K562 (cell line): ENCODE results near the gene CNKSR1. TPM values are rescaled to one million over a fixed set of nuclear protein-coding genes. Genes with fewer than 3 reads are reported as not detected.

ENCODE experiments used
- COPS2 ChIP-seq: fragments of 450-650 bp; conservative IDR thresholded peaks from 2 replicates; pipeline ENCODE4 v1.6.1; 2016; ENCODE audit warnings: mild to moderate bottlenecking, moderate library complexity
- CREB5 ChIP-seq: fragments of 250-450 bp; sonication (Bioruptor Pico); IDR thresholded peaks from 2 replicates; pipeline ENCODE4 v1.5.0; 2020; ENCODE audit warnings: mild to moderate bottlenecking
- DMBX1 ChIP-seq: fragments of 250-450 bp; sonication (Bioruptor Pico); IDR thresholded peaks from 2 replicates; pipeline ENCODE4 v1.8.0; 2022; ENCODE audit warnings: inconsistent platforms, mild to moderate bottlenecking, moderate library complexity, borderline replicate concordance
- HDAC1 ChIP-seq, 2 experiments: fragments of 450-650 bp; IDR thresholded peaks; 2 replicates each; pipeline ENCODE4 v1.6.1; 2016 to 2017; ENCODE audit warnings: inconsistent platforms in 1 of 2, mild to moderate bottlenecking in 1 of 2, moderate library complexity in 1 of 2
- KAT2B ChIP-seq: IDR thresholded peaks from one replicate; pipeline ENCODE4 v1.6.1; 2012; ENCODE audit warnings: low read depth, mild to moderate bottlenecking, control low read depth, inconsistent platforms, low read length, moderate library complexity
- KAT8 ChIP-seq: fragments of 450-650 bp; IDR thresholded peaks from 2 replicates; pipeline ENCODE4 v1.6.1; 2016; ENCODE audit warnings: low read depth, mild to moderate bottlenecking
- POLR2AphosphoS2 ChIP-seq: IDR thresholded peaks from 2 replicates; pipeline ENCODE4 v1.6.1; 2012; ENCODE audit warnings: low read length, improper control_type of control experiment
- RAD51 ChIP-seq: fragments of 450-650 bp; IDR thresholded peaks from 2 replicates; pipeline ENCODE4 v1.7.1; 2016; ENCODE audit warnings: low read depth, mild to moderate bottlenecking, borderline replicate concordance
- RCOR1 ChIP-seq, 2 experiments: IDR thresholded peaks; 2 replicates each; pipeline ENCODE4 v1.6.1; 2012; ENCODE audit warnings: low read depth in 2 of 2, low read length in 2 of 2, borderline replicate concordance in 1 of 2, improper control_type of control experiment in 1 of 2
- SMARCB1 ChIP-seq: IDR thresholded peaks from 2 replicates; pipeline ENCODE4 v1.6.1; 2011; ENCODE audit warnings: improper control_type of control experiment, low read depth; ENCODE audit not compliant: insufficient read length
- ZBTB1 ChIP-seq: sonication (generic); formaldehyde crosslinking; IDR thresholded peaks from 2 replicates; pipeline ENCODE4 v1.8.1; 2023; ENCODE audit warnings: missing genetic modification reagents, low read depth, mild to moderate bottlenecking, borderline replicate concordance
- ZNF644 ChIP-seq: fragments of 200-800 bp; sonication (Bioruptor generic); IDR thresholded peaks from 2 replicates; pipeline ENCODE4 v1.6.1; 2016; ENCODE audit warnings: low read depth, missing genetic modification characterization, missing compliant biosample characterization
- polyA plus RNA-seq, 8 experiments: library from polyadenylated mRNA; depleted of rRNA in 4 of 8; stranded (reverse) in 5 of 8; unstranded in 3 of 8; fragments of >200 nt; fragmentation: Nextera tagmentation in 2 of 8; fragmentation: Illumina TruSeq in 1 of 8; extraction: Ambion mirVana in 2 of 8; extraction: Trizol in 1 of 8; gene quantifications; 2 replicates each; pipeline versions ENCODE4 v1.2.1 to v1.2.3, GENCODE V29; 2011 to 2014; ENCODE audit warnings: inconsistent platforms in 1 of 8, missing spikeins in 1 of 8
- total RNA-seq, 7 experiments: library from RNA; depleted of rRNA in 6 of 7; stranded (reverse); fragments of >200 nt in 6 of 7; fragmentation: Illumina TruSeq in 2 of 7; extraction: Trizol in 2 of 7; gene quantifications; 2 replicates each; pipeline versions ENCODE4 v1.2.1 to v1.2.3, GENCODE V29; 2011 to 2021; ENCODE audit warnings: low replicate concordance in 1 of 7
- TF ChIP-seq, protein P1 (sequence below): fragments of 450-650 bp; IDR thresholded peaks from 2 replicates; pipeline ENCODE4 v1.6.1; 2017; ENCODE audit warnings: antibody characterized with exemption, mild to moderate bottlenecking
- TF ChIP-seq, protein P2 (sequence below): fragments of 250-450 bp; sonication (Bioruptor Pico); IDR thresholded peaks from 2 replicates; pipeline ENCODE4 v1.8.0; 2022; ENCODE audit warnings: moderate library complexity, mild to moderate bottlenecking, inconsistent platforms
- TF ChIP-seq, protein P3 (sequence below): fragments of 450-650 bp; IDR thresholded peaks from 2 replicates; pipeline ENCODE4 v1.6.1; 2016; ENCODE audit warnings: antibody characterized with exemption

The CNKSR1 gene
- total and polyA plus RNA-seq, 9 of the 15 experiments (the other 6 are each of a cell fraction or from before 2014, with no cell fraction given): 0.03 to 2.8 (median 1.1) TPM

DNA sequence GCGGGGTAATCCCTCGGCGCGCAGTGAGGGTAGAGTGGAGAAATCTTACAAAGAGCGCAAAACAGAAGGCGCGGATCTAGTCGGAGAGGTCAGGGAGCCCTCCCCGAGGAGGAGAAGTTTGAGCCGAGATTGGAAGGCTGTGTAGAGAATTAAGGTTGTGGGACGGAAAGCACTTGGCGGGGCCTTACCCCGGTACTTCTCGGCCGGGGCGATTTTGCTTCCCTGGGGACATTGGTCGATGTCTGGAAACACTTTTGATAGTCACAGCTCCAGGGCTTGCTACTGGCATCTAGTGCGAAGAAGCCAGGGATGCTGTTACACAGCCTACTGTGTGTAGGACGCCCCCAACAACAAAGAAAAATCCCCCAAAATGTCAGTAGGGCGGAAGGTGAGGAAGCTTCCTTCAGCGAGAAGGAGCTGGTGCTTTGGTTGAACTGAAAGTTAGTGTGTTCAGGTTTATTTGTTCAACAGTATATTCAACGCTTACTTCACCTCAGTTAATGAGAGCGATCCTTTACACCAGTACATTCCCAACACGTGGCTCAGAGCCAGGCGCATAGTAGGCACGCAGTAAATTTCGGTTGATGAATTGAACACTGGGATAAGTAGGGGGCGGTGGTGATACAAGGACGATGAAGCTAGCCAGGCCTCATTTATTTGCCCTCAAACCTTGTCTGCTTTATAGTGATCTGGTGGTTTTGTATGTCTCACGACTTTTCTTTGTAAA lies 57.5 kb downstream of the CNKSR1 start (continued):
- TF ChIP-seq, protein P1, sequence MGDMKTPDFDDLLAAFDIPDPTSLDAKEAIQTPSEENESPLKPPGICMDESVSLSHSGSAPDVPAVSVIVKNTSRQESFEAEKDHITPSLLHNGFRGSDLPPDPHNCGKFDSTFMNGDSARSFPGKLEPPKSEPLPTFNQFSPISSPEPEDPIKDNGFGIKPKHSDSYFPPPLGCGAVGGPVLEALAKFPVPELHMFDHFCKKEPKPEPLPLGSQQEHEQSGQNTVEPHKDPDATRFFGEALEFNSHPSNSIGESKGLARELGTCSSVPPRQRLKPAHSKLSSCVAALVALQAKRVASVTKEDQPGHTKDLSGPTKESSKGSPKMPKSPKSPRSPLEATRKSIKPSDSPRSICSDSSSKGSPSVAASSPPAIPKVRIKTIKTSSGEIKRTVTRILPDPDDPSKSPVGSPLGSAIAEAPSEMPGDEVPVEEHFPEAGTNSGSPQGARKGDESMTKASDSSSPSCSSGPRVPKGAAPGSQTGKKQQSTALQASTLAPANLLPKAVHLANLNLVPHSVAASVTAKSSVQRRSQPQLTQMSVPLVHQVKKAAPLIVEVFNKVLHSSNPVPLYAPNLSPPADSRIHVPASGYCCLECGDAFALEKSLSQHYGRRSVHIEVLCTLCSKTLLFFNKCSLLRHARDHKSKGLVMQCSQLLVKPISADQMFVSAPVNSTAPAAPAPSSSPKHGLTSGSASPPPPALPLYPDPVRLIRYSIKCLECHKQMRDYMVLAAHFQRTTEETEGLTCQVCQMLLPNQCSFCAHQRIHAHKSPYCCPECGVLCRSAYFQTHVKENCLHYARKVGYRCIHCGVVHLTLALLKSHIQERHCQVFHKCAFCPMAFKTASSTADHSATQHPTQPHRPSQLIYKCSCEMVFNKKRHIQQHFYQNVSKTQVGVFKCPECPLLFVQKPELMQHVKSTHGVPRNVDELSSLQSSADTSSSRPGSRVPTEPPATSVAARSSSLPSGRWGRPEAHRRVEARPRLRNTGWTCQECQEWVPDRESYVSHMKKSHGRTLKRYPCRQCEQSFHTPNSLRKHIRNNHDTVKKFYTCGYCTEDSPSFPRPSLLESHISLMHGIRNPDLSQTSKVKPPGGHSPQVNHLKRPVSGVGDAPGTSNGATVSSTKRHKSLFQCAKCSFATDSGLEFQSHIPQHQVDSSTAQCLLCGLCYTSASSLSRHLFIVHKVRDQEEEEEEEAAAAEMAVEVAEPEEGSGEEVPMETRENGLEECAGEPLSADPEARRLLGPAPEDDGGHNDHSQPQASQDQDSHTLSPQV: peak; percentile 68; the same call in 1 of the 2 replicates
- TF ChIP-seq DMBX1 (CRISPR knock-in tag): no peak
- TF ChIP-seq ZBTB1: no peak
- TF ChIP-seq KAT2B: no peak
- TF ChIP-seq, protein P2, sequence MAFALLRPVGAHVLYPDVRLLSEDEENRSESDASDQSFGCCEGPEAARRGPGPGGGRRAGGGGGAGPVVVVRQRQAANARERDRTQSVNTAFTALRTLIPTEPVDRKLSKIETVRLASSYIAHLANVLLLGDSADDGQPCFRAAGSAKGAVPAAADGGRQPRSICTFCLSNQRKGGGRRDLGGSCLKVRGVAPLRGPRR: no peak
- TF ChIP-seq RAD51: peak; percentile 8; the same call in 1 of the 2 replicates
- no peak for TF ChIP-seq COPS2
- TF ChIP-seq, protein P3, sequence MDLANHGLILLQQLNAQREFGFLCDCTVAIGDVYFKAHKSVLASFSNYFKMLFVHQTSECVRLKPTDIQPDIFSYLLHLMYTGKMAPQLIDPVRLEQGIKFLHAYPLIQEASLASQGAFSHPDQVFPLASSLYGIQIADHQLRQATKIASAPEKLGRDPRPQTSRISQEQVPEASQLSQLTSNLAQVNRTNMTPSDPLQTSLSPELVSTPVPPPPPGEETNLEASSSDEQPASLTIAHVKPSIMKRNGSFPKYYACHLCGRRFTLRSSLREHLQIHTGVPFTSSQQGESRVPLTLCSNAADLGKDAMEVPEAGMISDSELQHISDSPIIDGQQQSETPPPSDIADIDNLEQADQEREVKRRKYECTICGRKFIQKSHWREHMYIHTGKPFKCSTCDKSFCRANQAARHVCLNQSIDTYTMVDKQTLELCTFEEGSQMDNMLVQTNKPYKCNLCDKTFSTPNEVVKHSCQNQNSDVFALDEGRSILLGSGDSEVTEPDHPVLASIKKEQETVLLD: peak; percentile 13; the same call in 1 of the 2 replicates
- no peak for TF ChIP-seq KAT8
- 0 out of 2 replicates have a peak, but pooled peaks have one; percentile 62 for TF ChIP-seq CREB5
- TF ChIP-seq SMARCB1: no peak
- 0 out of 4 replicates have a peak, but pooled peaks of 1 of the 2 experiments have one; percentile 34 for TF ChIP-seq RCOR1 (IDR thresholded peaks at IDR 0.05; ENCODE audit: borderline replicate concordance in 1 of 2, low read depth in 2 of 2, low read length in 2 of 2)
- 0 out of 2 replicates have a peak, but pooled peaks have one; percentile 18 for TF ChIP-seq ZNF644 (tag)
- 0 out of 2 replicates have a peak, but pooled peaks have one; percentile 0 for TF ChIP-seq POLR2AphosphoS2
- TF ChIP-seq HDAC1 (IDR thresholded peaks at IDR 0.05): peak in 1 of 2 experiments; percentile 64; a peak in 2 of 4 replicates
